Nephron progenitor cell (in vitro differentiated cells): ENCODE measurements around the gene KCNJ16.

Experiments used
- DNase-seq: peaks from one replicate; pipeline ENCODE4 v3.0.0; 2021
- H3K27ac Mint-ChIP-seq: 2 replicates; pipeline ENCODE4 v1.8.0; 2021; ENCODE audit warnings: mild to moderate bottlenecking, moderate library complexity, mixed read lengths
- H3K27me3 Mint-ChIP-seq: 2 replicates; pipeline ENCODE4 v1.8.0; 2021; ENCODE audit warnings: mild to moderate bottlenecking, low read depth, mixed read lengths; ENCODE audit not compliant: poor library complexity
- H3K36me3 Mint-ChIP-seq: 2 replicates; pipeline ENCODE4 v1.8.0; 2021; ENCODE audit warnings: low read depth, mixed read lengths
- H3K4me1 Mint-ChIP-seq: 2 replicates; pipeline ENCODE4 v1.8.0; 2021; ENCODE audit warnings: mixed read lengths
- H3K4me3 Mint-ChIP-seq: 2 replicates; pipeline ENCODE4 v1.8.0; 2021; ENCODE audit warnings: mild to moderate bottlenecking, moderate library complexity, mixed read lengths
- H3K9me3 Mint-ChIP-seq: 2 replicates; pipeline ENCODE4 v1.8.0; 2021; ENCODE audit warnings: mild to moderate bottlenecking, moderate library complexity, mixed read lengths
- CTCF ChIP-seq: fragments of 200-600 bp; sonication (generic); IDR thresholded peaks from 2 replicates; pipeline ENCODE4 v1.5.0; 2021; ENCODE audit warnings: antibody characterized with exemption

The KCNJ16 gene

GRCh38 chr17:70047619-70048419, 27.2 kb upstream of the KCNJ16 start:
- no peak for TF ChIP-seq CTCF
- Mint-ChIP-seq H3K36me3 (no peaks in the 10 kb centered on the region), H3K27ac (no peak overlapping the region), H3K9me3 (no peaks in the 10 kb centered on the region), H3K4me1 (peaks cover 2% of the 10 kb centered on the region), H3K4me3 (no peak overlapping the region), H3K27me3 (no peaks in the 10 kb centered on the region)
- no peak for DNase-seq

- no peak overlapping the region for H3K4me3 Mint-ChIP-seq
- H3K27ac Mint-ChIP-seq: no peak overlapping the region
- peaks cover 24% of the 10 kb centered on the region for H3K4me1 Mint-ChIP-seq
- no peak for TF ChIP-seq CTCF
- no peak for DNase-seq
- H3K27me3 Mint-ChIP-seq: no peaks in the 10 kb centered on the region
- no peaks in the 10 kb centered on the region for H3K9me3 Mint-ChIP-seq
- no peaks in the 10 kb centered on the region for H3K36me3 Mint-ChIP-seq
These were observed 25.0 kb upstream of the KCNJ16 start for GRCh38 chr17:70049801-70050591.

- DNase-seq: no peak
- H3K4me1 Mint-ChIP-seq: peaks cover 34% of the 10 kb centered on the region
- H3K27me3 Mint-ChIP-seq: no peaks in the 10 kb centered on the region
- H3K9me3 Mint-ChIP-seq: no peaks in the 10 kb centered on the region
- H3K36me3 Mint-ChIP-seq: no peaks in the 10 kb centered on the region
- no peak overlapping the region for H3K4me3 Mint-ChIP-seq
- no peak for TF ChIP-seq CTCF
- H3K27ac Mint-ChIP-seq: no peak overlapping the region
These were observed 24.1 kb upstream of the KCNJ16 start for GRCh38 chr17:70050931-70051330.

- no peaks in the 10 kb centered on the region for H3K9me3 Mint-ChIP-seq
- H3K27ac Mint-ChIP-seq: peak overlapping the region; percentile 36
- no peaks in the 10 kb centered on the region for H3K36me3 Mint-ChIP-seq
- H3K4me3 Mint-ChIP-seq: no peak overlapping the region
- peaks cover 46% of the 10 kb centered on the region for H3K4me1 Mint-ChIP-seq
- TF ChIP-seq CTCF: no peak
- no peaks in the 10 kb centered on the region for H3K27me3 Mint-ChIP-seq
- DNase-seq: no peak
These were observed 21.5 kb upstream of the KCNJ16 start for GRCh38 chr17:70053241-70054234.

- Mint-ChIP-seq H3K9me3 (no peaks in the 10 kb centered on the region), H3K27ac (peak overlapping the region; percentile 4), H3K27me3 (no peaks in the 10 kb centered on the region), H3K4me3 (peak overlapping the region; percentile 4), H3K4me1 (peaks cover 59% of the 10 kb centered on the region), H3K36me3 (no peaks in the 10 kb centered on the region)
- DNase-seq: no peak
- no peak for TF ChIP-seq CTCF
These were observed 20.0 kb upstream of the KCNJ16 start for GRCh38 chr17:70055000-70055399.
